Measurements from ENCODE around the gene CHID1.
A peak's percentile ranks its signal among the peaks of the same experiment; 100 is the strongest.

- TF ChIP-seq CTCF (IDR thresholded peaks at IDR 0.05) = peak in 5 of 7 experiments; percentile 29 to 92 (median 60)
- no peak for TF ChIP-seq POLR2A (IDR thresholded peaks at IDR 0.05)
- peak; percentile 18 to 69 (median 67) for TF ChIP-seq POLR2AphosphoS5 (IDR thresholded peaks at IDR 0.05)
- no peak for TF ChIP-seq EP300 (IDR thresholded peaks at IDR 0.05)
These were observed 15.1 kb upstream of the CHID1 start, which contains the start of gene AP2A2 for GRCh38 chr11:925496-926301.

All from stomach (tissue), 4 donors.